PC-3 (cell line): ENCODE measurements around the gene CEP97. TPM values are rescaled to one million over a fixed set of nuclear protein-coding genes. Genes with fewer than 3 reads are reported as not detected.

ENCODE experiments used
- ATAC-seq: fragments of 200-7000 bp; cut with Tn5 transposase; 2 replicates; pipeline ENCODE4 v1.9.1; 2020; ENCODE audit warnings: mild to moderate bottlenecking, moderate library complexity
- BruUV-seq: library from RNA; stranded (reverse); fragments of 400-500 nt; replicated peaks from 2 replicates; lab custom pipeline; 2021; lab: Mats Ljungman, UMichigan
- CTCF ChIA-PET: fragments of 300-600 bp; sonication (Branson Sonifier 250); formaldehyde crosslinking; loops from one replicate; lab custom pipeline; 2022; ENCODE audit warnings: antibody characterized with exemption; lab: Charles Lee
- POLR2A ChIA-PET: fragments of 300-600 bp; sonication (Branson Sonifier 250); formaldehyde crosslinking; loops from one replicate; lab custom pipeline; 2022; ENCODE audit warnings: antibody characterized with exemption; ENCODE audit not compliant: unreplicated experiment; lab: Charles Lee
- DNase-seq: peaks from one replicate; pipeline ENCODE4 v3.0.0-alpha.2; 2015
- H2AFZ ChIP-seq: fragments of 300-600 bp; sonication (generic); 2 replicates; pipeline ENCODE4 v1.6.0; 2016; ENCODE audit warnings: antibody characterized with exemption, low read length
- H3F3A ChIP-seq: fragments of 300-600 bp; sonication (generic); one replicate; pipeline ENCODE4 v1.6.0; 2017; ENCODE audit warnings: antibody characterized with exemption, low read length, control low read depth, mild to moderate bottlenecking; ENCODE audit not compliant: unreplicated experiment
- H3K27ac ChIP-seq: fragments of 300-600 bp; sonication (generic); 2 replicates; pipeline ENCODE4 v1.5.1; 2016; ENCODE audit warnings: mild to moderate bottlenecking, low read length
- H3K27me3 ChIP-seq: fragments of 300-600 bp; sonication (generic); 2 replicates; pipeline ENCODE4 v1.6.1; 2016; ENCODE audit warnings: low read length, mixed read lengths
- H3K36me3 ChIP-seq: fragments of 300-600 bp; sonication (generic); 2 replicates; pipeline ENCODE4 v1.6.1; 2016; ENCODE audit warnings: low read depth, mixed run types, low read length, mixed read lengths
- H3K4me1 ChIP-seq: fragments of 300-600 bp; sonication (generic); 2 replicates; pipeline ENCODE4 v1.5.1; 2016; ENCODE audit warnings: low read length; ENCODE audit not compliant: insufficient read depth
- H3K4me2 ChIP-seq: fragments of 300-600 bp; sonication (generic); 2 replicates; pipeline ENCODE4 v1.6.0; 2016; ENCODE audit warnings: low read length
- H3K4me3 ChIP-seq: fragments of 300-600 bp; sonication (generic); 2 replicates; pipeline ENCODE4 v1.5.1; 2016; ENCODE audit warnings: mild to moderate bottlenecking, low read length, mixed read lengths
- H3K79me2 ChIP-seq: fragments of 300-600 bp; sonication (generic); 2 replicates; pipeline ENCODE4 v1.6.1; 2017; ENCODE audit warnings: low read length, mixed read lengths
- H3K9ac ChIP-seq: fragments of 300-600 bp; sonication (generic); 2 replicates; pipeline ENCODE4 v1.6.0; 2016; ENCODE audit warnings: mild to moderate bottlenecking, low read length
- H3K9me2 ChIP-seq: fragments of 300-600 bp; sonication (generic); replicated peaks from 2 replicates; pipeline ENCODE4 v1.6.1; 2016; ENCODE audit warnings: mixed run types, low read length, mixed read lengths
- H3K9me3 ChIP-seq: fragments of 300-600 bp; sonication (generic); 2 replicates; pipeline ENCODE4 v1.6.1; 2016; ENCODE audit warnings: low read length, mixed read lengths
- H4K20me1 ChIP-seq: fragments of 300-600 bp; sonication (generic); 2 replicates; pipeline ENCODE4 v1.6.1; 2016; ENCODE audit warnings: low read length, mixed read lengths
- CTCF ChIP-seq: fragments of 300-600 bp; sonication (generic); conservative IDR thresholded peaks from 2 replicates; pipeline ENCODE4 v1.5.1; 2017; ENCODE audit warnings: antibody characterized with exemption, low read depth, mild to moderate bottlenecking, low read length
- EZH2 ChIP-seq: fragments of 300-600 bp; sonication (generic); IDR thresholded peaks from one replicate; pipeline ENCODE4 v1.6.1; 2017; ENCODE audit warnings: antibody characterized with exemption, mild to moderate bottlenecking, low read length; ENCODE audit not compliant: unreplicated experiment
- EZH2phosphoT487 ChIP-seq: fragments of 300-600 bp; sonication (generic); IDR thresholded peaks from 2 replicates; pipeline ENCODE4 v1.6.1; 2018; ENCODE audit warnings: mild to moderate bottlenecking, antibody characterized with exemption, low read length, borderline replicate concordance
- intact Hi-C: fragments of 100-400 bp; cut with micrococcal nuclease; formaldehyde crosslinking; loops from 2 replicates; pipeline ENCODE4 v1.9.0; 2023
- total RNA-seq: library from RNA; depleted of rRNA; stranded (reverse); fragments of >200 nt; gene quantifications from 2 replicates; pipeline ENCODE4 v1.2.3, GENCODE V29; 2014

The CEP97 gene
- total RNA-seq, 1 experiment from 2014 or later, result 12.1 TPM

GRCh38 chr3:101687142-101687931 lies 37.1 kb upstream of the CEP97 start:
- Histone ChIP-seq H3F3A (no peaks in the 10 kb centered on the region), H3K9me3 (no peaks in the 10 kb centered on the region), H3K4me1 (peaks cover 27% of the 10 kb centered on the region), H3K79me2 (peaks cover 43% of the 10 kb centered on the region), H3K27me3 (no peaks in the 10 kb centered on the region), H2AFZ (peak overlapping the region; percentile 56), H4K20me1 (peaks cover 35% of the 10 kb centered on the region), H3K36me3 (peaks cover 34% of the 10 kb centered on the region), H3K4me3 (peak overlapping the region; percentile 89), H3K27ac (peak overlapping the region; percentile 69), H3K4me2 (peak overlapping the region; percentile 96), H3K9ac (peak overlapping the region; percentile 97), H3K9me2 (no peaks in the 10 kb centered on the region)
- DNase-seq (peak; percentile 39), ATAC-seq (peak; percentile 35)
- CTCF ChIA-PET, result no interaction called here
- TSS peak; percentile 82 for BruUV-seq
- intact Hi-C loops, result loop anchor here (5.0 kb wide), 1 partner anchor 35 kb away; the partner anchor contains the start of gene CEP97
- TF ChIP-seq EZH2phosphoT487 (no peak), EZH2 (no peak), CTCF (no peak)
- POLR2A ChIA-PET, result interaction anchor here (0.6 to 1.1 kb wide), 3 partner anchors 10 to 319 kb away, joined by 3 to 5 read pairs (median 5); no protein-coding TSS in a partner anchor

GRCh38 chr3:101689286-101689685 lies 35.1 kb upstream of the CEP97 start:
- H3K27me3 ChIP-seq, result no peaks in the 10 kb centered on the region
- ATAC-seq, result no peak
- intact Hi-C loops, result loop anchor here (5.0 kb wide), 1 partner anchor 33 kb away; the partner anchor contains the start of gene CEP97
- H3K9me3 ChIP-seq, result no peaks in the 10 kb centered on the region
- no TSS peak for BruUV-seq
- DNase-seq, result no peak
- TF ChIP-seq EZH2, result no peak
- TF ChIP-seq CTCF, result no peak
- no peak for TF ChIP-seq EZH2phosphoT487
- peaks cover 15% of the 10 kb centered on the region for H3K4me1 ChIP-seq
- no peak overlapping the region for H3K4me2 ChIP-seq
- peaks cover 23% of the 10 kb centered on the region for H3K79me2 ChIP-seq
- POLR2A ChIA-PET, result no interaction called here
- H3K9ac ChIP-seq, result no peak overlapping the region
- H3K27ac ChIP-seq, result no peak overlapping the region
- H3K36me3 ChIP-seq, result peaks cover 16% of the 10 kb centered on the region
- no peaks in the 10 kb centered on the region for H3F3A ChIP-seq
- H4K20me1 ChIP-seq, result peaks cover 18% of the 10 kb centered on the region
- H3K4me3 ChIP-seq, result no peak overlapping the region
- no peaks in the 10 kb centered on the region for H3K9me2 ChIP-seq
- CTCF ChIA-PET, result no interaction called here
- H2AFZ ChIP-seq, result no peak overlapping the region

- POLR2A ChIA-PET, result no interaction called here
- no peak for TF ChIP-seq CTCF
- no peak for TF ChIP-seq EZH2phosphoT487
- TF ChIP-seq EZH2, result no peak
These were observed 33.4 kb upstream of the CEP97 start for GRCh38 chr3:101690972-101691371.

More at GRCh38 chr3:101690972-101691371, 33.4 kb upstream of the CEP97 start:
- CTCF ChIA-PET, result interaction anchor here (0.7 kb wide), 1 partner anchor 13 kb away, joined by 6 read pairs; no protein-coding TSS in a partner anchor
- Histone ChIP-seq H3K27ac (no peak overlapping the region), H3F3A (no peaks in the 10 kb centered on the region), H3K4me3 (no peak overlapping the region), H3K79me2 (peaks cover 6% of the 10 kb centered on the region), H3K27me3 (no peaks in the 10 kb centered on the region), H3K4me1 (peaks cover 7% of the 10 kb centered on the region; the same call in 1 of the 2 replicates), H4K20me1 (peaks cover 2% of the 10 kb centered on the region), H3K4me2 (no peak overlapping the region), H3K36me3 (peaks cover 2% of the 10 kb centered on the region), H3K9ac (no peak overlapping the region), H2AFZ (no peak overlapping the region), H3K9me2 (no peaks in the 10 kb centered on the region), H3K9me3 (no peaks in the 10 kb centered on the region)
- DNase-seq (no peak), ATAC-seq (no peak)
- no TSS peak for BruUV-seq
- intact Hi-C loops, result no loop called here
